HEK293 (cell line): ENCODE results near the gene AKT1.

Experiments used
- FEZF1 ChIP-seq: fragments of 450-650 bp; formaldehyde crosslinking; IDR thresholded peaks from 2 replicates; pipeline ENCODE4 v1.5.1; 2016; ENCODE audit warnings: missing biosample characterization, missing genetic modification characterization
- GLI4 ChIP-seq: fragments of 450-650 bp; formaldehyde crosslinking; IDR thresholded peaks from 2 replicates; pipeline ENCODE4 v1.5.1; 2016; ENCODE audit warnings: missing biosample characterization, missing genetic modification characterization
- IKZF3 ChIP-seq: fragments of 450-650 bp; IDR thresholded peaks from 2 replicates; pipeline ENCODE4 v1.5.0; 2018; ENCODE audit warnings: missing biosample characterization, mild to moderate bottlenecking, missing genetic modification characterization, moderate library complexity
- INSM2 ChIP-seq: fragments of 450-650 bp; formaldehyde crosslinking; IDR thresholded peaks from 2 replicates; pipeline ENCODE4 v1.5.1; 2016; ENCODE audit warnings: missing biosample characterization, missing genetic modification characterization
- OVOL3 ChIP-seq: fragments of 450-650 bp; formaldehyde crosslinking; IDR thresholded peaks from 2 replicates; pipeline ENCODE4 v1.5.1; 2016; ENCODE audit warnings: missing biosample characterization, missing genetic modification characterization
- REST ChIP-seq: fragments of 450-650 bp; formaldehyde crosslinking; IDR thresholded peaks from 2 replicates; pipeline ENCODE4 v1.5.1; 2016; ENCODE audit warnings: missing biosample characterization, missing genetic modification characterization
- YY2 ChIP-seq: fragments of 450-650 bp; formaldehyde crosslinking; IDR thresholded peaks from 2 replicates; pipeline ENCODE4 v1.5.1; 2016; ENCODE audit warnings: missing biosample characterization, missing genetic modification characterization
- ZBTB10 ChIP-seq: fragments of 450-650 bp; formaldehyde crosslinking; IDR thresholded peaks from 2 replicates; pipeline ENCODE4 v1.5.1; 2016; ENCODE audit warnings: missing biosample characterization, missing genetic modification characterization
- ZBTB11 ChIP-seq: fragments of 450-650 bp; formaldehyde crosslinking; conservative IDR thresholded peaks from 2 replicates; pipeline ENCODE4 v1.5.1; 2016; ENCODE audit warnings: low read depth, missing biosample characterization, missing genetic modification characterization
- ZBTB20 ChIP-seq: fragments of 450-650 bp; formaldehyde crosslinking; IDR thresholded peaks from 2 replicates; pipeline ENCODE4 v1.5.1; 2016; ENCODE audit warnings: missing biosample characterization, missing genetic modification characterization
- ZBTB26 ChIP-seq: fragments of 450-650 bp; formaldehyde crosslinking; optimal IDR thresholded peaks from 2 replicates; pipeline ENCODE3; 2016; ENCODE audit warnings: missing biosample characterization, mild to moderate bottlenecking, missing genetic modification characterization
- ZBTB48 ChIP-seq: fragments of 450-650 bp; formaldehyde crosslinking; IDR thresholded peaks from 2 replicates; pipeline ENCODE4 v1.5.1; 2016; ENCODE audit warnings: missing biosample characterization, missing genetic modification characterization
- ZFHX2 ChIP-seq: fragments of 450-650 bp; formaldehyde crosslinking; conservative IDR thresholded peaks from 2 replicates; pipeline ENCODE4 v1.5.1; 2016; ENCODE audit warnings: missing biosample characterization, missing genetic modification characterization
- ZNF324 ChIP-seq: fragments of 450-650 bp; formaldehyde crosslinking; IDR thresholded peaks from 2 replicates; pipeline ENCODE4 v1.5.1; 2016; ENCODE audit warnings: missing biosample characterization, missing genetic modification characterization
- ZNF341 ChIP-seq: fragments of 450-650 bp; formaldehyde crosslinking; IDR thresholded peaks from 2 replicates; pipeline ENCODE4; 2016; ENCODE audit warnings: low read depth, missing biosample characterization, missing genetic modification characterization
- ZNF350 ChIP-seq: fragments of 450-650 bp; formaldehyde crosslinking; IDR thresholded peaks from 2 replicates; pipeline ENCODE4 v1.5.0; 2017; ENCODE audit warnings: missing biosample characterization, mild to moderate bottlenecking, missing genetic modification characterization
- ZNF362 ChIP-seq: fragments of 450-650 bp; formaldehyde crosslinking; IDR thresholded peaks from 2 replicates; pipeline ENCODE4 v1.5.1; 2016; ENCODE audit warnings: missing biosample characterization, missing genetic modification characterization
- ZNF560 ChIP-seq: fragments of 450-650 bp; formaldehyde crosslinking; IDR thresholded peaks from 2 replicates; pipeline ENCODE4 v1.5.1; 2017; ENCODE audit warnings: missing biosample characterization, missing genetic modification characterization, borderline replicate concordance
- ZNF561 ChIP-seq: fragments of 450-650 bp; IDR thresholded peaks from 2 replicates; pipeline ENCODE4 v1.5.1; 2018; ENCODE audit warnings: missing biosample characterization, missing genetic modification characterization, borderline replicate concordance
- ZNF596 ChIP-seq: fragments of 450-650 bp; IDR thresholded peaks from 2 replicates; pipeline ENCODE4 v1.5.0; 2018; ENCODE audit warnings: missing biosample characterization, mild to moderate bottlenecking, missing genetic modification characterization, moderate library complexity
- ZNF664 ChIP-seq: fragments of 450-650 bp; formaldehyde crosslinking; IDR thresholded peaks from 2 replicates; pipeline ENCODE4 v1.5.1; 2016; ENCODE audit warnings: missing biosample characterization, missing genetic modification characterization
- ZNF747 ChIP-seq: fragments of 450-650 bp; formaldehyde crosslinking; IDR thresholded peaks from 2 replicates; pipeline ENCODE4 v1.5.1; 2016; ENCODE audit warnings: missing biosample characterization, missing genetic modification characterization
- ZNF768 ChIP-seq: fragments of 450-650 bp; formaldehyde crosslinking; IDR thresholded peaks from 2 replicates; pipeline ENCODE4 v1.5.1; 2018; ENCODE audit warnings: missing biosample characterization, mild to moderate bottlenecking, missing genetic modification characterization
- ZNF792 ChIP-seq: fragments of 450-650 bp; formaldehyde crosslinking; IDR thresholded peaks from 2 replicates; pipeline ENCODE4 v1.5.1; 2016; ENCODE audit warnings: missing biosample characterization, missing genetic modification characterization
- ZSCAN23 ChIP-seq: fragments of 450-650 bp; formaldehyde crosslinking; IDR thresholded peaks from 2 replicates; pipeline ENCODE4 v1.5.1; 2016; ENCODE audit warnings: missing biosample characterization, missing genetic modification characterization
- ZSCAN30 ChIP-seq: fragments of 450-650 bp; IDR thresholded peaks from 2 replicates; pipeline ENCODE4 v1.5.1; 2018; ENCODE audit warnings: missing biosample characterization, mild to moderate bottlenecking, missing genetic modification characterization, moderate library complexity

Gene AKT1

GRCh38 chr14:104752735-104753527 is 42.6 kb downstream of the AKT1 start, which contains the start of gene SIVA1 (continued):
- TF ChIP-seq ZNF560 (tag by site-specific recombination) = no peak
- peak; percentile 99 for TF ChIP-seq ZBTB48 (tag by site-specific recombination)
- peak; percentile 92 for TF ChIP-seq ZBTB20 (tag by site-specific recombination)
- no peak for TF ChIP-seq ZNF362 (tag by site-specific recombination)
- TF ChIP-seq ZBTB10 (tag by site-specific recombination) = peak; percentile 88; the same call in 1 of the 2 replicates
- TF ChIP-seq ZNF596 (tag by site-specific recombination) = no peak
- TF ChIP-seq OVOL3 (tag by site-specific recombination) = no peak
- no peak for TF ChIP-seq ZNF768 (tag by site-specific recombination)
- peak; percentile 56; the same call in 1 of the 2 replicates for TF ChIP-seq INSM2 (tag by site-specific recombination)
- 0 out of 2 replicates have a peak, but pooled peaks have one; percentile 44 for TF ChIP-seq ZNF792 (tag by site-specific recombination)
- peak; percentile 89 for TF ChIP-seq ZSCAN30 (tag by site-specific recombination)
- TF ChIP-seq REST = peak; percentile 37; the same call in 1 of the 2 replicates
- TF ChIP-seq ZFHX2 (tag by site-specific recombination) = peak; percentile 98
- TF ChIP-seq GLI4 = no peak
- no peak for TF ChIP-seq ZNF350 (tag by site-specific recombination)
- TF ChIP-seq FEZF1 (tag by site-specific recombination) = no peak
- TF ChIP-seq YY2 (tag by site-specific recombination) = peak; percentile 75
- TF ChIP-seq ZNF664 = no peak
- TF ChIP-seq IKZF3 (tag by site-specific recombination) = peak; percentile 26; the same call in 1 of the 2 replicates
- TF ChIP-seq ZSCAN23 (tag by site-specific recombination) = no peak
- TF ChIP-seq ZNF747 = no peak
- peak; percentile 50 for TF ChIP-seq ZBTB11 (tag by site-specific recombination)
- TF ChIP-seq ZNF561 (tag by site-specific recombination) = peak; percentile 94; the same call in 1 of the 2 replicates
- peak; percentile 95 for TF ChIP-seq ZNF341 (tag by site-specific recombination)
- peak; percentile 99 for TF ChIP-seq ZBTB26 (tag by site-specific recombination)
- peak; percentile 81; the same call in 1 of the 2 replicates for TF ChIP-seq ZNF324 (tag by site-specific recombination)
